A549 (cell line): ENCODE data around the gene MAP4K4.

Source experiments
- CEBPB ChIP-seq, 2 experiments: fragments of >200 bp in 1 of 2; sonication (Bioruptor Twin) in 1 of 2; formaldehyde crosslinking in 1 of 2; IDR thresholded peaks; 2 replicates each; pipeline ENCODE4 v1.6.1; 2012 to 2016
- CHD4 ChIP-seq: fragments of 200-600 bp; sonication (generic); IDR thresholded peaks from 2 replicates; pipeline ENCODE4 v1.6.1; 2016; ENCODE audit warnings: antibody characterized with exemption, mild to moderate bottlenecking, borderline replicate concordance
- EP300 ChIP-seq, 2 experiments: fragments of >200 bp; sonication (Bioruptor Twin); formaldehyde crosslinking; IDR thresholded peaks; 2 replicates in 1 of 2; 3 replicates in 1 of 2; pipeline ENCODE4 v1.6.1; 2016 to 2017
- RAD21 ChIP-seq, 2 experiments: fragments of >200 bp in 1 of 2; sonication (Bioruptor Twin) in 1 of 2; formaldehyde crosslinking in 1 of 2; IDR thresholded peaks in 1 of 2; conservative IDR thresholded peaks in 1 of 2; 2 replicates in 1 of 2; 3 replicates in 1 of 2; pipeline ENCODE4 v1.6.1; 2012 to 2018; ENCODE audit warnings: inconsistent platforms in 1 of 2
- RCOR1 ChIP-seq: fragments of 150-350 bp; IDR thresholded peaks from 2 replicates; pipeline ENCODE4 v1.6.1; 2014; ENCODE audit warnings: antibody characterized with exemption, low read length, low read depth
- RFX5 ChIP-seq: fragments of 450-650 bp; IDR thresholded peaks from 2 replicates; pipeline ENCODE4 v1.7.1; 2014; ENCODE audit warnings: antibody characterized with exemption, mild to moderate bottlenecking, moderate library complexity
- TF ChIP-seq, protein P1 (sequence below): fragments of >200 bp; sonication (Bioruptor Twin); formaldehyde crosslinking; IDR thresholded peaks from 3 replicates; pipeline ENCODE4 v1.5.1; 2016
- TF ChIP-seq, protein P2 (sequence below): IDR thresholded peaks from 2 replicates; pipeline ENCODE4 v1.6.1; 2012

DNA sequence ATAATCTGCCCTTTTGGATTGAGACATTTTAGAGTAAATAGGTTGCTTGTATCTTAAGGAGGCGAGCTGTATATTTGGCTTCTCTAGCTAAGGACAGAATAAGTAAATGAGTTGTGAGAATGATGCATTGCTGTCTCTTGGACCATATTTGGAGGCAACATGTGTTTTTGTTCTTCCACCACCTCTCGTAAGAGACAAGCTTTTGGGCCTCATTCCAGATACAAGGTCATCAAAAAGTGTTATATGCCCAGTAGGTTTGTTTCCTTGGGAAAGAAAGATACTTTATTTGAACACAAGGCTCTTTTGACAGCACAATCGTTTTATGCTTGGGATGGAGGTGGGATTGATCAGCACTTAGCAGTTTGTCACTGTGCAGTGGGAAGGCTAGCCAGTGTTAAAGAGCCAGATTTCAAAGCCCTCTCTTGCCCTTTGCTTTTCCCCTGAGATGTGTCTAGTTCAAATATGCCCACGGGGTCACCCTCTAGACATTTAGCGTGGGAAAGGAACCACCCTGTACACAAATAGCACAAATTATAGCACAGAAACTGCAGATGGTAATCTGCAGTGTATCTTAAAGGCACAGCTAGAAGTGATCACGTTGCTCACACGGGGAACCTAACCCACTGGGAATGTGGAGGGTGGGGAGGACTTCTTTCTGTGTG, 131.3 kb downstream of the MAP4K4 start:
- TF ChIP-seq, protein P1, sequence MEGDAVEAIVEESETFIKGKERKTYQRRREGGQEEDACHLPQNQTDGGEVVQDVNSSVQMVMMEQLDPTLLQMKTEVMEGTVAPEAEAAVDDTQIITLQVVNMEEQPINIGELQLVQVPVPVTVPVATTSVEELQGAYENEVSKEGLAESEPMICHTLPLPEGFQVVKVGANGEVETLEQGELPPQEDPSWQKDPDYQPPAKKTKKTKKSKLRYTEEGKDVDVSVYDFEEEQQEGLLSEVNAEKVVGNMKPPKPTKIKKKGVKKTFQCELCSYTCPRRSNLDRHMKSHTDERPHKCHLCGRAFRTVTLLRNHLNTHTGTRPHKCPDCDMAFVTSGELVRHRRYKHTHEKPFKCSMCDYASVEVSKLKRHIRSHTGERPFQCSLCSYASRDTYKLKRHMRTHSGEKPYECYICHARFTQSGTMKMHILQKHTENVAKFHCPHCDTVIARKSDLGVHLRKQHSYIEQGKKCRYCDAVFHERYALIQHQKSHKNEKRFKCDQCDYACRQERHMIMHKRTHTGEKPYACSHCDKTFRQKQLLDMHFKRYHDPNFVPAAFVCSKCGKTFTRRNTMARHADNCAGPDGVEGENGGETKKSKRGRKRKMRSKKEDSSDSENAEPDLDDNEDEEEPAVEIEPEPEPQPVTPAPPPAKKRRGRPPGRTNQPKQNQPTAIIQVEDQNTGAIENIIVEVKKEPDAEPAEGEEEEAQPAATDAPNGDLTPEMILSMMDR: no peak
- no peak for TF ChIP-seq CHD4
- TF ChIP-seq RFX5: no peak
- no peak for TF ChIP-seq RCOR1
- TF ChIP-seq RAD21 (conservative IDR thresholded peaks at IDR 0.05 in 1 of 2, IDR thresholded peaks at IDR 0.05 in 1 of 2): no peak
- TF ChIP-seq, protein P2, sequence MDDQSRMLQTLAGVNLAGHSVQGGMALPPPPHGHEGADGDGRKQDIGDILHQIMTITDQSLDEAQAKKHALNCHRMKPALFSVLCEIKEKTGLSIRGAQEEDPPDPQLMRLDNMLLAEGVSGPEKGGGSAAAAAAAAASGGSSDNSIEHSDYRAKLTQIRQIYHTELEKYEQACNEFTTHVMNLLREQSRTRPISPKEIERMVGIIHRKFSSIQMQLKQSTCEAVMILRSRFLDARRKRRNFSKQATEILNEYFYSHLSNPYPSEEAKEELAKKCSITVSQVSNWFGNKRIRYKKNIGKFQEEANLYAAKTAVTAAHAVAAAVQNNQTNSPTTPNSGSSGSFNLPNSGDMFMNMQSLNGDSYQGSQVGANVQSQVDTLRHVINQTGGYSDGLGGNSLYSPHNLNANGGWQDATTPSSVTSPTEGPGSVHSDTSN: no peak
- TF ChIP-seq EP300 (IDR thresholded peaks at IDR 0.05): no peak
- no peak for TF ChIP-seq CEBPB (IDR thresholded peaks at IDR 0.05)
